ENCODE data around the gene EYA2.

GRCh38 chr20:46893051-46893450 lies 1.6 kb upstream of the EYA2 start:
- TF ChIP-seq YY1 (IDR thresholded peaks at IDR 0.05; ENCODE audit: insufficient read depth, insufficient read length) = no peak
- no peak for TF ChIP-seq ZNF274 (IDR thresholded peaks at IDR 0.05; ENCODE audit: low read depth, low read length)
- TF ChIP-seq SUZ12 (IDR thresholded peaks at IDR 0.05; ENCODE audit: extremely low read depth, insufficient read depth, insufficient read length) = no peak
